ENCODE results near the gene NEK10.

- TF ChIP-seq CTCF (IDR thresholded peaks at IDR 0.05; ENCODE audit: extremely low read depth in 1 of 2, insufficient read depth in 1 of 2, low read depth in 1 of 2, low read length in 2 of 2) = no peak
- TF ChIP-seq MAX (IDR thresholded peaks at IDR 0.05; ENCODE audit: insufficient read depth, insufficient read length) = no peak
- TF ChIP-seq POLR2A (IDR thresholded peaks at IDR 0.05; ENCODE audit: low read depth, low read length) = no peak
- no peak for TF ChIP-seq EZH2 (IDR thresholded peaks at IDR 0.05; ENCODE audit: borderline replicate concordance, low read depth, low read length, severe bottlenecking)
- TF ChIP-seq MYC (IDR thresholded peaks at IDR 0.05; ENCODE audit: low read depth, low read length) = no peak
- no peak for TF ChIP-seq POLR2AphosphoS5 (IDR thresholded peaks at IDR 0.05; ENCODE audit: insufficient read depth, low read depth, low read length)
- TF ChIP-seq JUN (IDR thresholded peaks at IDR 0.05; ENCODE audit: borderline replicate concordance, insufficient read depth, insufficient read length, low read depth) = no peak
- no peak for TF ChIP-seq GATA2 (IDR thresholded peaks at IDR 0.05; ENCODE audit: insufficient read depth, insufficient read length, low read depth, low read length)
- no peak for TF ChIP-seq FOS (IDR thresholded peaks at IDR 0.05; ENCODE audit: borderline replicate concordance, insufficient read depth, low read length)
These were observed 49.2 kb downstream of the NEK10 start for GRCh38 chr3:27319847-27320526.
